ENCODE measurements around the gene FBXO42.

Gene FBXO42

GRCh38 chr1:16326833-16327404, 25.4 kb downstream of the FBXO42 start:
- DNase-seq (ENCODE audit: low read depth in 2 of 2) = no peak

GRCh38 chr1:16324456-16324890, 27.8 kb downstream of the FBXO42 start:
- no peak for DNase-seq (ENCODE audit: low read depth in 2 of 2)

- no peak for DNase-seq (ENCODE audit: low read depth in 2 of 2)
Observed at GRCh38 chr1:16321176-16321867, 31.0 kb downstream of the FBXO42 start.

GRCh38 chr1:16318555-16318954, 33.7 kb downstream of the FBXO42 start:
- no peak for DNase-seq (ENCODE audit: low read depth in 2 of 2)

- DNase-seq (ENCODE audit: low read depth in 2 of 2) = no peak
Observed at GRCh38 chr1:16315437-16315836, 36.8 kb downstream of the FBXO42 start.

- DNase-seq (ENCODE audit: low read depth in 2 of 2) = no peak
Observed at GRCh38 chr1:16307222-16307621, 45.1 kb downstream of the FBXO42 start.

- DNase-seq (ENCODE audit: low read depth in 2 of 2) = no peak
Observed at GRCh38 chr1:16302709-16303627, 49.3 kb downstream of the FBXO42 start.

GRCh38 chr1:16300436-16300835, 51.8 kb downstream of the FBXO42 start:
- no peak for DNase-seq (ENCODE audit: low read depth in 2 of 2)

- no peak for DNase-seq (ENCODE audit: low read depth in 2 of 2)
Observed at GRCh38 chr1:16298653-16299052, 53.6 kb downstream of the FBXO42 start.

- DNase-seq (ENCODE audit: low read depth in 2 of 2) = no peak
Observed at GRCh38 chr1:16296643-16297042, 55.6 kb downstream of the FBXO42 start.

GRCh38 chr1:16294219-16295212, 57.8 kb downstream of the FBXO42 start:
- no peak for DNase-seq (ENCODE audit: low read depth in 2 of 2)

- DNase-seq (ENCODE audit: low read depth in 2 of 2) = no peak
Observed at GRCh38 chr1:16293538-16293937, 58.7 kb downstream of the FBXO42 start.

GRCh38 chr1:16292739-16293138, 59.5 kb downstream of the FBXO42 start:
- DNase-seq (ENCODE audit: low read depth in 2 of 2) = no peak

GRCh38 chr1:16289959-16290358, 62.3 kb downstream of the FBXO42 start:
- no peak for DNase-seq (ENCODE audit: low read depth in 2 of 2)

GRCh38 chr1:16286122-16286521, 66.2 kb downstream of the FBXO42 start:
- DNase-seq (ENCODE audit: low read depth in 2 of 2) = no peak

- DNase-seq (ENCODE audit: low read depth in 2 of 2) = no peak
Observed at GRCh38 chr1:16281765-16282164, 70.5 kb downstream of the FBXO42 start.

- no peak for DNase-seq (ENCODE audit: low read depth in 2 of 2)
Observed at GRCh38 chr1:16279186-16279585, 73.1 kb downstream of the FBXO42 start.

GRCh38 chr1:16276302-16277030, 75.8 kb downstream of the FBXO42 start:
- DNase-seq (ENCODE audit: low read depth in 2 of 2) = no peak

GRCh38 chr1:16275591-16275990, 76.7 kb downstream of the FBXO42 start:
- DNase-seq (ENCODE audit: low read depth in 2 of 2) = no peak

- no peak for DNase-seq (ENCODE audit: low read depth in 2 of 2)
Observed at GRCh38 chr1:16267690-16268180, 84.5 kb downstream of the FBXO42 start.

Data from stimulated activated CD4-positive, alpha-beta T cell treated with anti-CD3 and anti-CD28 coated beads, Interleukin-4, amount 100 ng/mL, for 48 hours (primary cell).